Thymus (tissue), 11 donors: ENCODE measurements around the gene ELMO2. TPM values are rescaled to one million over a fixed set of nuclear protein-coding genes. Genes with fewer than 3 reads are reported as not detected.

ENCODE experiments used
- DNase-seq, 9 donors: peaks; one replicate each; pipeline ENCODE4 v3.0.0-alpha.2; 2013; ENCODE audit warnings: low spot score in 9 of 9, low read depth in 6 of 9, missing footprints in 1 of 9
- H3K27ac ChIP-seq, 2 donors: one replicate each; pipeline ENCODE4 v1.5.1; 2013; ENCODE audit warnings: control low read depth in 1 of 2, low read depth in 1 of 2, low read length in 1 of 2, mild to moderate bottlenecking in 1 of 2, moderate library complexity in 1 of 2
- H3K27me3 ChIP-seq, 2 donors: one replicate each; pipeline ENCODE4 v1.5.1; 2013; ENCODE audit warnings: low read length in 1 of 2; ENCODE audit not compliant: control insufficient read depth in 2 of 2, insufficient read depth in 1 of 2
- H3K36me3 ChIP-seq, 2 donors: one replicate each; pipeline ENCODE4 v1.5.1; 2013; ENCODE audit warnings: low read length in 1 of 2, mild to moderate bottlenecking in 1 of 2, moderate library complexity in 1 of 2; ENCODE audit not compliant: control insufficient read depth in 2 of 2, insufficient read depth in 2 of 2
- H3K4me1 ChIP-seq, 2 donors: one replicate each; pipeline ENCODE4 v1.5.1; 2013; ENCODE audit warnings: low read length in 2 of 2; ENCODE audit not compliant: control insufficient read depth in 2 of 2, insufficient read depth in 2 of 2
- H3K4me3 ChIP-seq, 2 donors: one replicate each; pipeline ENCODE4 v1.5.1; 2013; ENCODE audit warnings: low read length in 2 of 2, control low read depth in 1 of 2, mild to moderate bottlenecking in 1 of 2
- H3K9me3 ChIP-seq, 2 donors: one replicate each; pipeline ENCODE4 v1.5.1; 2013; ENCODE audit warnings: low read length in 1 of 2, mild to moderate bottlenecking in 1 of 2; ENCODE audit not compliant: control insufficient read depth in 2 of 2, insufficient read depth in 1 of 2
- WGBS: extraction: QIAGEN DNeasy Blood & Tissue Kit; methylation state at CpG from one replicate; pipeline ENCODE4 v1.1.7; 2013; 5-methylcytosine and 5-hydroxymethylcytosine counted together
- polyA plus RNA-seq: library from polyadenylated mRNA; stranded (reverse); fragments of 200-250 nt; gene quantifications from one replicate; pipeline ENCODE4 v1.2.3, GENCODE V29; 2013
- total RNA-seq: library from RNA; stranded (reverse); fragments of 120-200 nt; gene quantifications from one replicate; pipeline ENCODE4 v1.2.4, GENCODE V29; 2013
- donor health status: healthy.

Gene ELMO2
- total and polyA plus RNA-seq, 2 donors: 23.3 to 32.9 TPM

- no peak for DNase-seq
- Histone ChIP-seq H3K36me3 (no peaks in the 10 kb centered on the region), H3K4me1 (no peaks in the 10 kb centered on the region)
Measured at GRCh38 chr20:46430921-46431712, 24.7 kb upstream of the ELMO2 start.

GRCh38 chr20:46427384-46427783, 21.0 kb upstream of the ELMO2 start:
- no peak for DNase-seq
- Histone ChIP-seq H3K36me3 (no peaks in the 10 kb centered on the region), H3K27ac (no peak overlapping the region), H3K4me1 (no peaks in the 10 kb centered on the region), H3K4me3 (no peak overlapping the region), H3K9me3 (no peaks in the 10 kb centered on the region), H3K27me3 (peaks cover 0 to 9% of the 10 kb centered on the region in 2 donors)

More at GRCh38 chr20:46430921-46431712, 24.7 kb upstream of the ELMO2 start:
- Histone ChIP-seq H3K27me3 (peaks cover 0 to 6% of the 10 kb centered on the region in 2 donors), H3K4me3 (no peak overlapping the region), H3K9me3 (no peaks in the 10 kb centered on the region), H3K27ac (no peak overlapping the region)
- WGBS: 91% methylated on average over 15 of the region's 15 CpGs

- no peaks in the 10 kb centered on the region for H3K9me3 ChIP-seq
- DNase-seq: no peak
- H3K27ac ChIP-seq: no peak overlapping the region
- H3K36me3 ChIP-seq: no peaks in the 10 kb centered on the region
- 93% methylated on average over 2 of the region's 2 CpGs for WGBS
- H3K4me1 ChIP-seq: no peaks in the 10 kb centered on the region
- H3K27me3 ChIP-seq: peaks cover 0 to 6% of the 10 kb centered on the region in 2 donors
- no peak overlapping the region for H3K4me3 ChIP-seq
Measured at GRCh38 chr20:46423882-46424482, 17.6 kb upstream of the ELMO2 start.

- no peak overlapping the region for H3K27ac ChIP-seq
- H3K36me3 ChIP-seq: no peaks in the 10 kb centered on the region
- H3K9me3 ChIP-seq: no peaks in the 10 kb centered on the region
- 67% methylated on average over 3 of the region's 3 CpGs for WGBS
- H3K4me1 ChIP-seq: no peaks in the 10 kb centered on the region
- no peak overlapping the region for H3K4me3 ChIP-seq
- H3K27me3 ChIP-seq: peaks cover 0 to 6% of the 10 kb centered on the region in 2 donors
- no peak for DNase-seq
Measured at GRCh38 chr20:46423342-46423741, 16.9 kb upstream of the ELMO2 start.

GRCh38 chr20:46420878-46421277, 14.5 kb upstream of the ELMO2 start:
- no peaks in the 10 kb centered on the region for H3K9me3 ChIP-seq
- no peak overlapping the region for H3K4me3 ChIP-seq
- DNase-seq: no peak
- no peaks in the 10 kb centered on the region for H3K36me3 ChIP-seq
- WGBS: 87% methylated on average over 5 of the region's 5 CpGs
- peaks cover 0 to 3% of the 10 kb centered on the region in 2 donors for H3K27me3 ChIP-seq
- no peaks in the 10 kb centered on the region for H3K4me1 ChIP-seq
- H3K27ac ChIP-seq: no peak overlapping the region

GRCh38 chr20:46419882-46420281, 13.5 kb upstream of the ELMO2 start:
- peaks cover 0 to 5% of the 10 kb centered on the region in 2 donors for H3K27me3 ChIP-seq
- no peak for DNase-seq
- no peaks in the 10 kb centered on the region for H3K4me1 ChIP-seq
- H3K27ac ChIP-seq: no peak overlapping the region
- WGBS: 90% methylated on average over 1 of the region's 1 CpG
- no peaks in the 10 kb centered on the region for H3K9me3 ChIP-seq
- H3K4me3 ChIP-seq: no peak overlapping the region
- H3K36me3 ChIP-seq: no peaks in the 10 kb centered on the region

GRCh38 chr20:46416839-46417238, 10.4 kb upstream of the ELMO2 start:
- 94% methylated on average over 2 of the region's 2 CpGs for WGBS
- no peak for DNase-seq

GRCh38 chr20:46416421-46416820, 10.0 kb upstream of the ELMO2 start:
- Histone ChIP-seq H3K4me3 (no peak overlapping the region), H3K27me3 (peaks cover 0 to 10% of the 10 kb centered on the region in 2 donors), H3K9me3 (no peaks in the 10 kb centered on the region), H3K4me1 (no peaks in the 10 kb centered on the region), H3K36me3 (no peaks in the 10 kb centered on the region), H3K27ac (no peak overlapping the region)
- DNase-seq: no peak
- 96% methylated on average over 3 of the region's 3 CpGs for WGBS

More at GRCh38 chr20:46416839-46417238, 10.4 kb upstream of the ELMO2 start:
- no peak overlapping the region for H3K27ac ChIP-seq
- H3K4me3 ChIP-seq: no peak overlapping the region
- H3K27me3 ChIP-seq: peaks cover 0 to 8% of the 10 kb centered on the region in 2 donors
- H3K9me3 ChIP-seq: no peaks in the 10 kb centered on the region
- no peaks in the 10 kb centered on the region for H3K4me1 ChIP-seq
- H3K36me3 ChIP-seq: no peaks in the 10 kb centered on the region

GRCh38 chr20:46415773-46416172, 9.4 kb upstream of the ELMO2 start:
- H3K27me3 ChIP-seq: peaks cover 0 to 10% of the 10 kb centered on the region in 2 donors
- H3K4me3 ChIP-seq: no peak overlapping the region
- H3K4me1 ChIP-seq: peaks cover 0 to 1% of the 10 kb centered on the region in 2 donors
- H3K9me3 ChIP-seq: no peaks in the 10 kb centered on the region
- H3K36me3 ChIP-seq: no peaks in the 10 kb centered on the region
- H3K27ac ChIP-seq: no peak overlapping the region
- WGBS: 75% methylated on average over 3 of the region's 3 CpGs
- no peak for DNase-seq
